NCI-H2029 (cell line): Measurements from ENCODE around the gene NAA38.

Experiments used
- DNase-seq: peaks from one replicate; lab custom pipeline; 2025; lab: John Stamatoyannopoulos, UW

Gene NAA38

DNA sequence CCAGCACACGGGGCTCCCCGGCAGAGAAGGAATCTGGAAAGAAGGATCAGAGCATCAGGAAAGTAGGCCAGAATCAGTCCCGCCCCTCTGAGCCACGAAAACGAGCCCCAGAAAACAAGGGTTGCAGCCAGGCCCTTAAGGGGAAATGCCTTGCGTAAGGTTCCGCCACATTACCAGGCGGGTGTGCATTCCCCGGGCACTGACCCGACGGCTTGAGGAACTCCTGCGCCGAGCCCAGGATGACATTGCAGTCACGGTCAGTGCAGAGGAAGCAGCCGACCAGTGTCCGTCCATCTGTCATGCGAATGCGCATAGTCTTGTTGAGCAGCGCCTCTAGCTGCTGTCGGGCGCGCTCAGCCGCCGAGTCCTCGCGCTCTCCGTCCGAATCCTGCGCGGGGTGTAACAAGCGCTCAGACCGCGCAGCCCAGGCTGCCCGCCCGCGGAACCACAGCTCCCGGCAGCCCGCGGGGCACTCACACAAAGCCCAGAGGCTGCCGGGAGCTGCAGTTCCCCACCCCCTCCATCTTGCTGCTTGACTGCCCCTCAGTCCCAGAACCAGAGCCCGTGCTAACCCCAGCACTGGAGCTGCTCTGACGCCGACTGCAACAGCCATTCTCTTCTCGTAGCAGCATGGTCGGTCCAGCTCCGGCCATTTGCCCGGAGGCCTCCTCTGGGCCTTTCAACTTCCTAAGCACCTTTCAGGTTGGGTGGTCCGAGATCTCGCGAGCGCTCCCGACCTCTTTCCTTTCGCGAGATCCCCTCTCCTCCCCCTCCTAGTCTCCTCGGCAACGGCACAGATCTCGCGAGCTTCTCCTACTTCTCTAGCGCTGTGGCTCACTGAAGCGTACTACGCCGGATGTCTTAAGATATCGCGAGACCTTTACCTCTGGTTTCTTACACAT lies at the start of gene NAA38:
Gene NAA38, minus strand, starts transcription at position 749 of the 902 bp plus-strand sequence. Its CDS starts 96 bp downstream, at position 653.
- peak; percentile 95 for DNase-seq

GRCh38 chr17:7903154-7904103 lies 46.1 kb upstream of the NAA38 start:
- DNase-seq = no peak

DNA sequence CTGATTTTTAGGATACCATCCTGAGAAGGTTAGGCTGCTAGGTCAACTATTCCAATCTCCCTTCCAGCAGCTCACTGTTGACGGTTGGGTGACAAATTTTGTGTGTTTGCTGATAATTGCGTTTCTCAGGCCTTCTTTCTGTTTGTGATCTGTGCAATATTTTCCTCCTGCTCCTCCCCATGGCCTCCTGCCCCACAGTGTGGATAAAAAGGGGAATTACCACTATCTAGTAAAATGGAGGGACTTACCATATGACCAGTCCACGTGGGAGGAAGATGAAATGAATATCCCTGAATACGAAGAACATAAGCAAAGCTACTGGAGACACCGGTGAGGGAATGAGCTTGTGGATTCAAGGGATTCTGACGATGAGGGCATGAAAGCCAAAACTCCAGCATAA lies 40.4 kb upstream of the NAA38 start:
- no peak for DNase-seq

GRCh38 chr17:7897090-7897489 lies 39.7 kb upstream of the NAA38 start:
- no peak for DNase-seq

- no peak for DNase-seq
Measured at GRCh38 chr17:7894866-7895265, 37.5 kb upstream of the NAA38 start.

- DNase-seq = no peak
Measured at GRCh38 chr17:7894226-7894625, 36.9 kb upstream of the NAA38 start.

GRCh38 chr17:7893187-7893880 lies 36.0 kb upstream of the NAA38 start:
- no peak for DNase-seq

DNA sequence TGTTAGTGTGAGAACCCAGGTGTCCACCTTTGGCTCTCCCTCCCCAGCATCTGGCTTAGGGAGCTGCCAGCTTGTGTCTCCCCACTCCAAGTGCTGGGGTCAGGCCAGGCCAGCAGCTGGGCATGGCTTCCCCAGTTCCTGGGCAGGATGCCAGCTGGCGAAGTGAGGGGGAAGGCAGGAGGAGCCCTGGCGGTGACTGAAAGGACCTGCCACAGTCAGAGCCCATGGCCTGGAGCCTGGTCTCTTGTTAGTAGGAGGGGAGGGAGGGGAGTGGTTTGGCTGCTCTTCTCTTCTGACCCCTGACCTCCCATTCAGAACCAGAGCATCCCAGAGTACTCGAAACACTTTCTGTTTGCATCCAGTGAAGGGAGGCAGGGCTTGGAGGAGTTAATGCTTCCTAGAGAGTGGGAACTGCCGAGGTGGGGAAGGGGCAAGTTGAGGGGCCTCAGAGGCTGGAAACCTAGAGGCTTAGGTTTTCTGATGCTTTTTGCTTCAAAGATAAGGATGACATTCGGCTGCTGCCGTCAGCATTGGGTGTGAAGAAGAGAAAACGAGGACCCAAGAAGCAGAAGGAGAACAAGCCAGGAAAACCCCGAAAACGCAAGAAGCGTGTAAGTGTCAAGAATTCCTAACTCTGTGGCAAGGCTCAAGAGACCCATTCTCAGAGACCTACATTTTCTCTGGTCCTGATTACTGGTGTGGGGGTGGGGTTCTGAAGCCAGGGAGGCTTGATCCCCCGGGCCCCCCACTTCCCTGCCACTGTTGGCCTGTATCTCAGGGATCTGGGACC lies 32.0 kb upstream of the NAA38 start:
- DNase-seq = peak; percentile 93

- no peak for DNase-seq
Measured at GRCh38 chr17:7888184-7888920, 31.0 kb upstream of the NAA38 start, which contains the start of gene CHD3. Gene CHD3 (plus strand): TSS chr17:7888789. CDS start chr17:7889001, 212 bp downstream.

- DNase-seq = peak; percentile 86
Measured at GRCh38 chr17:7887482-7888183, 30.3 kb upstream of the NAA38 start.

GRCh38 chr17:7887038-7887481 lies 29.7 kb upstream of the NAA38 start:
- DNase-seq = peak; percentile 75

- DNase-seq = no peak
Measured at GRCh38 chr17:7886227-7887037, 29.1 kb upstream of the NAA38 start.

DNA sequence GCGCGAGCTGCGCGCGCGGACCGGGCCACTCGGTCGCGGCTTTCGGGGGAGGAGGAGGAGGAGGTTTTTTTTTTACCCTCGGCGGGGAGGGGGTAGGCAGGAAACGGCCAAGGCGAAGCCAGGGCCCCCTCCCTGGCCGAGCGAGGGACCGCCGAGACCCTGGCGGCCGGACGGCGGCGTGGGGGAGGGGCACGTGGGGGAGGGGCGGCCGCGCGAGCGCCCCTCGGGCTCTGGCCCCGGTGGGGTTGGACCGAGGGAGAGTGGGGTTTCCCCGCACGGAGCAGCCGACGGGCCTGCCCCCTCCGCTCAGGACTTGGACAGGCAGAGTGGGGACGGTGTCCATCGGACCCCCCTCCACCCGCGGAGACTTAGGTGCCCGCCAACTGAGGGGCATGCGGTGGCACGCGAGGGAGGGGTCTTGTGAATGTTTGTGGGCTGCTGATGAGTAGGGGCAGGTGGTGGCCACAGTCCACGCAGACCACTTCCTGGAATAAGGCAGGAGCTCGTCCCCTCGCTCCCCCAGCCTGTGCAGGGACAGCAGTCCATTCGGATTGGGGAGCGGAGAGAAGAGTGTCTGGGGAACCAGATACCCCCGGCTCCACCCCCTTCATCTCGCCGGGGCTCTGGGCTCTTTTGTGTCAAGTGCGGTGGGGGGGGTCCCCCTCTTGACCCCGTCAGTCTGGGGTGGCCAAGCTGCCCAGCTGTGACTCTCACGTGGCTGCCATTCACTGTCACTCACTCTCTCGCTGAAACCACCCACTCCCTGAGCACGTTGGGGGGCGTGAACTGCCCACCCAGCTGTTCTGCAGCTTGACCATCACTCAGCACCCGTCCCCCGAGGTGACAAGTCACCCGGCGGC lies 28.2 kb upstream of the NAA38 start:
- no peak for DNase-seq

GRCh38 chr17:7884581-7885366 lies 27.4 kb upstream of the NAA38 start:
- no peak for DNase-seq

GRCh38 chr17:7883781-7884386 lies 26.5 kb upstream of the NAA38 start:
- no peak for DNase-seq

GRCh38 chr17:7882629-7883028 lies 25.3 kb upstream of the NAA38 start:
- no peak for DNase-seq

GRCh38 chr17:7882068-7882467 lies 24.7 kb upstream of the NAA38 start:
- DNase-seq = peak; percentile 54
